ENCODE results near the gene SLC26A5. TPM values are rescaled to one million over a fixed set of nuclear protein-coding genes. Genes with fewer than 3 reads are reported as not detected.
A peak's percentile ranks its signal among the peaks of the same experiment; 100 is the strongest.

Gene SLC26A5
- total and polyA plus RNA-seq, 10 of the 15 experiments (the other 5 are each of a cell fraction or from before 2014, with no cell fraction given) = 0.03 TPM; not detected in 9

DNA sequence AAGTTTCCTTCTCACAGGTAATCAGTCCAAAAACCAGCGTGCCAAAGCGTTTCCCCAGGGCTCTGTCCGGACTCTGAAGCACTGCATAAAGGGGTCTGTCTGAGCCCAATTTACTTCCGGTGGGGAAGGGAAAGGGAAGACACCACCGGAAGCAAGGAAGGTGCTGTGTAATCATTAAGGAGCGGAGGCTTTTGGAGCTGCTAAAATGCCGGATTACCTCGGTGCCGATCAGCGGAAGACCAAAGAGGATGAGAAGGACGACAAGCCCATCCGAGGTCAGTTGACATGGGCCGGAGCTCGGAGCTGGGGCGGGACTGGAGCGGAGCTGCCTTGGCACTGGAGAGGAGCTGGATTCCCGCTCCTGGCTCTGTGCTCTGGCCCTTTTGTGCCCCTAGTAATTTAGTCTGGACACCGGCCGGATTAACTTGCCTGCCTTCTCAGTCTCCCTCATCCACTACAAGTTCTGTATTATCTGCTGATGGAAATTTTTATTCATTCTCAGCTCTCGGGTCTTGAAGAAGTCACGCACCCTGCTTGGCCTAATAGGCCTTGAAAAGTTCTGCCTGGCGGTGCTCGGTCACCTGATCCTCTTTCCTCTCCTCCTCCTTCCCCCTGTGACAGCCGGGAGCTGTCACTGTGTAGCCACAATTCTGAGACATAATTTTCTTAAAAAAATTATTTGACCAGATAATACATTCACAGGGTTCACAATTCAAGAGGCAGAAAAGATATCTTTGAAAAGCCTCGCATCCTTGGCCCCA is 98.3 kb downstream of the SLC26A5 start, which contains the start of gene PSMC2:
Gene PSMC2, plus strand, starts transcription at position 137 of the 761 bp plus-strand sequence. Its CDS starts 69 bp downstream, at position 206.
- peak; percentile 69 for FAIRE-seq
- TF ChIP-seq CBFB (IDR thresholded peaks at IDR 0.05; ENCODE audit: low read depth) (peak; percentile 38; the same call in 1 of the 2 replicates), MYC (IDR thresholded peaks at IDR 0.05; ENCODE audit: insufficient read depth, insufficient read length, insufficient replicate concordance, low read length, severe bottlenecking) (no peak), TAF1 (IDR thresholded peaks at IDR 0.05; ENCODE audit: borderline replicate concordance, low read depth, low read length) (peak; percentile 88), RBBP5 (conservative IDR thresholded peaks at IDR 0.05) (no peak), NRF1 (conservative IDR thresholded peaks at IDR 0.05; ENCODE audit: low read depth, low read length) (no peak), RB1 (IDR thresholded peaks at IDR 0.05; ENCODE audit: borderline replicate concordance) (peak; percentile 55; the same call in 1 of the 2 replicates), IKZF1 (conservative IDR thresholded peaks at IDR 0.05) (peak; percentile 66), EED (IDR thresholded peaks at IDR 0.05; ENCODE audit: low read depth) (0 out of 2 replicates have a peak, but pooled peaks have one; percentile 12), RUNX3 (IDR thresholded peaks at IDR 0.05; ENCODE audit: low read length) (peak; percentile 68), EGR1 (IDR thresholded peaks at IDR 0.05; ENCODE audit: borderline replicate concordance in 1 of 2, low read depth in 2 of 2, low read length in 2 of 2) (0 out of 3 replicates have a peak, but pooled peaks of 1 of the 2 experiments have one; percentile 35), IRF4 (IDR thresholded peaks at IDR 0.05; ENCODE audit: low read depth, low read length) (no peak), SPI1 (IDR thresholded peaks at IDR 0.05; ENCODE audit: borderline replicate concordance, insufficient read depth, low read depth, low read length) (no peak), MLLT1 (IDR thresholded peaks at IDR 0.05) (peak; percentile 99)
- TF ChIP-seq, protein P1, sequence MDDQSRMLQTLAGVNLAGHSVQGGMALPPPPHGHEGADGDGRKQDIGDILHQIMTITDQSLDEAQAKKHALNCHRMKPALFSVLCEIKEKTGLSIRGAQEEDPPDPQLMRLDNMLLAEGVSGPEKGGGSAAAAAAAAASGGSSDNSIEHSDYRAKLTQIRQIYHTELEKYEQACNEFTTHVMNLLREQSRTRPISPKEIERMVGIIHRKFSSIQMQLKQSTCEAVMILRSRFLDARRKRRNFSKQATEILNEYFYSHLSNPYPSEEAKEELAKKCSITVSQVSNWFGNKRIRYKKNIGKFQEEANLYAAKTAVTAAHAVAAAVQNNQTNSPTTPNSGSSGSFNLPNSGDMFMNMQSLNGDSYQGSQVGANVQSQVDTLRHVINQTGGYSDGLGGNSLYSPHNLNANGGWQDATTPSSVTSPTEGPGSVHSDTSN (IDR thresholded peaks at IDR 0.05; ENCODE audit: insufficient replicate concordance, low read depth, low read length) = no peak
- TF ChIP-seq, protein P2, sequence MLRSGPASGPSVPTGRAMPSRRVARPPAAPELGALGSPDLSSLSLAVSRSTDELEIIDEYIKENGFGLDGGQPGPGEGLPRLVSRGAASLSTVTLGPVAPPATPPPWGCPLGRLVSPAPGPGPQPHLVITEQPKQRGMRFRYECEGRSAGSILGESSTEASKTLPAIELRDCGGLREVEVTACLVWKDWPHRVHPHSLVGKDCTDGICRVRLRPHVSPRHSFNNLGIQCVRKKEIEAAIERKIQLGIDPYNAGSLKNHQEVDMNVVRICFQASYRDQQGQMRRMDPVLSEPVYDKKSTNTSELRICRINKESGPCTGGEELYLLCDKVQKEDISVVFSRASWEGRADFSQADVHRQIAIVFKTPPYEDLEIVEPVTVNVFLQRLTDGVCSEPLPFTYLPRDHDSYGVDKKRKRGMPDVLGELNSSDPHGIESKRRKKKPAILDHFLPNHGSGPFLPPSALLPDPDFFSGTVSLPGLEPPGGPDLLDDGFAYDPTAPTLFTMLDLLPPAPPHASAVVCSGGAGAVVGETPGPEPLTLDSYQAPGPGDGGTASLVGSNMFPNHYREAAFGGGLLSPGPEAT (IDR thresholded peaks at IDR 0.05; ENCODE audit: low read depth) = peak; percentile 89

More for the DNA sequence above, 98.3 kb downstream of the SLC26A5 start, which contains the start of gene PSMC2:
- Histone ChIP-seq H3K4me3 (peak within 1 kb of the TSS; percentile 93), H3K9me3 (replicated peaks; ENCODE audit: control insufficient read depth, insufficient read depth, low read length) (no peaks in the 10 kb centered on the region), H3K4me1 (ENCODE audit: control insufficient read depth, insufficient read depth, low read length) (peaks cover 7% of the 10 kb centered on the region), H4K20me1 (ENCODE audit: control insufficient read depth, insufficient read depth) (no peaks in the 10 kb centered on the region; the same call in 1 of the 2 replicates), H3K27ac (ENCODE audit: control insufficient read depth, insufficient read depth) (peak within 1 kb of the TSS; percentile 81), H2AFZ (ENCODE audit: control insufficient read depth, low read depth, low read length) (peak within 1 kb of the TSS; percentile 93), H3K36me3 (ENCODE audit: control insufficient read depth in 2 of 2, insufficient read depth in 2 of 2, low read length in 1 of 2) (peaks cover 0 to 4% of the 10 kb centered on the region in 2 experiments; a peak in 1 of 4 replicates), H3K27me3 (replicated peaks in 1 of 2; ENCODE audit: control insufficient read depth in 2 of 2, insufficient read depth in 2 of 2, low read length in 1 of 2) (no peaks in the 10 kb centered on the region), H3K79me2 (ENCODE audit: control insufficient read depth, insufficient read depth, low read length) (peaks cover 77% of the 10 kb centered on the region), H3K4me2 (ENCODE audit: control insufficient read depth, insufficient read depth) (peak within 1 kb of the TSS; percentile 77), H3K9ac (ENCODE audit: control insufficient read depth, insufficient read depth, low read length) (peak within 1 kb of the TSS; percentile 84)
- ChIA-PET CTCF (interaction anchor here (0.6 to 0.7 kb wide), 2 partner anchors 10 to 47 kb away, joined by 3 to 4 read pairs; no protein-coding TSS in a partner anchor), POLR2A (no interaction called here), RAD21 (ENCODE audit: unreplicated experiment) (interaction anchor here (1.4 kb wide), 1 partner anchor 49 kb away, joined by 4 read pairs; no protein-coding TSS in a partner anchor), SMC1A (ENCODE audit: uncharacterized antibody, unreplicated experiment) (interaction anchor here (0.6 to 0.9 kb wide), 3 partner anchors 26 to 144 kb away, joined by 3 read pairs; no protein-coding TSS in a partner anchor)
- DNase-seq (ENCODE audit: low read depth, low spot score) (peak; percentile 80), ATAC-seq (peak; percentile 79)
- in situ Hi-C loops (cut with MboI) = loop anchor here (25.0 kb wide), 1 partner anchor 1740 kb away; no protein-coding TSS in a partner anchor
- 1% methylated on average over 25 of the region's 25 CpGs for WGBS (ENCODE audit: insufficient coverage, insufficient replicate concordance, low lambda C conversion rate, missing lambda C conversion rate)
- BruUV-seq (replicated peaks) = TSS peak; percentile 84
- intact Hi-C loops (cut with micrococcal nuclease; ENCODE audit: unreplicated experiment) = loop anchor here (10.0 kb wide), 1 partner anchor 203 kb away; the partner anchor contains the start of gene NAPEPLD

All from GM12878 (cell line).